GM21737 (cell line): ENCODE data around the gene TSEN54.
"Not testable (repeated sequence)": the region's sequence is repeated elsewhere in the genome, so short reads cannot be mapped to it uniquely, and the experiment has no call there.

Source experiments
- ATAC-seq: cut with Tn5 transposase; IDR thresholded peaks from one replicate; pipeline ENCODE4 v1.9.1; 2021; ENCODE audit warnings: mild to moderate bottlenecking, moderate library complexity; ENCODE audit not compliant: unreplicated experiment

The TSEN54 gene

GRCh38 chr17:75517297-75517865 is 1.1 kb downstream of the TSEN54 start:
- no peak for ATAC-seq

- no peak for ATAC-seq
Measured at GRCh38 chr17:75518201-75518600, 1.9 kb downstream of the TSEN54 start.

GRCh38 chr17:75518983-75519537 is 2.7 kb downstream of the TSEN54 start:
- ATAC-seq, result no peak

GRCh38 chr17:75520413-75520812 is 4.1 kb downstream of the TSEN54 start:
- ATAC-seq, result not testable (repeated sequence)

GRCh38 chr17:75521290-75521689 is 5.0 kb downstream of the TSEN54 start:
- ATAC-seq, result no peak

- ATAC-seq, result no peak
Measured at GRCh38 chr17:75521951-75522727, 5.8 kb downstream of the TSEN54 start.

GRCh38 chr17:75523647-75524046 is 7.3 kb downstream of the TSEN54 start:
- ATAC-seq, result no peak

- no peak for ATAC-seq
Measured at GRCh38 chr17:75524269-75524969, 8.1 kb downstream of the TSEN54 start.

GRCh38 chr17:75524970-75525805 is 8.9 kb downstream of the TSEN54 start, which contains the start of gene LLGL2:
LLGL2 (plus strand) TSS chr17:75525697; CDS start chr17:75543427, 17,730 bp downstream.
- ATAC-seq, result peak; percentile 76

- ATAC-seq, result peak; percentile 2
Measured at GRCh38 chr17:75525806-75526554, 9.7 kb downstream of the TSEN54 start.

GRCh38 chr17:75526555-75527270 is 10.4 kb downstream of the TSEN54 start:
- ATAC-seq, result no peak

GRCh38 chr17:75530837-75531720 is 14.8 kb downstream of the TSEN54 start:
- ATAC-seq, result no peak

GRCh38 chr17:75531721-75532072 is 15.4 kb downstream of the TSEN54 start:
- no peak for ATAC-seq

- no peak for ATAC-seq
Measured at GRCh38 chr17:75535119-75535537, 18.8 kb downstream of the TSEN54 start.

- no peak for ATAC-seq
Measured at GRCh38 chr17:75535871-75536270, 19.5 kb downstream of the TSEN54 start.

GRCh38 chr17:75536366-75536765 is 20.0 kb downstream of the TSEN54 start:
- no peak for ATAC-seq

GRCh38 chr17:75539967-75540729 is 23.8 kb downstream of the TSEN54 start:
- ATAC-seq, result no peak
